Fibroblast of skin of left quadriceps (primary cell): Measurements from ENCODE around the gene CC2D1A.

ENCODE experiments used
- DNase-seq, 2 experiments: peaks; one replicate each; pipeline ENCODE4 v3.0.0-alpha.2; 2013; ENCODE audit warnings: low read depth in 2 of 2

The CC2D1A gene

DNA sequence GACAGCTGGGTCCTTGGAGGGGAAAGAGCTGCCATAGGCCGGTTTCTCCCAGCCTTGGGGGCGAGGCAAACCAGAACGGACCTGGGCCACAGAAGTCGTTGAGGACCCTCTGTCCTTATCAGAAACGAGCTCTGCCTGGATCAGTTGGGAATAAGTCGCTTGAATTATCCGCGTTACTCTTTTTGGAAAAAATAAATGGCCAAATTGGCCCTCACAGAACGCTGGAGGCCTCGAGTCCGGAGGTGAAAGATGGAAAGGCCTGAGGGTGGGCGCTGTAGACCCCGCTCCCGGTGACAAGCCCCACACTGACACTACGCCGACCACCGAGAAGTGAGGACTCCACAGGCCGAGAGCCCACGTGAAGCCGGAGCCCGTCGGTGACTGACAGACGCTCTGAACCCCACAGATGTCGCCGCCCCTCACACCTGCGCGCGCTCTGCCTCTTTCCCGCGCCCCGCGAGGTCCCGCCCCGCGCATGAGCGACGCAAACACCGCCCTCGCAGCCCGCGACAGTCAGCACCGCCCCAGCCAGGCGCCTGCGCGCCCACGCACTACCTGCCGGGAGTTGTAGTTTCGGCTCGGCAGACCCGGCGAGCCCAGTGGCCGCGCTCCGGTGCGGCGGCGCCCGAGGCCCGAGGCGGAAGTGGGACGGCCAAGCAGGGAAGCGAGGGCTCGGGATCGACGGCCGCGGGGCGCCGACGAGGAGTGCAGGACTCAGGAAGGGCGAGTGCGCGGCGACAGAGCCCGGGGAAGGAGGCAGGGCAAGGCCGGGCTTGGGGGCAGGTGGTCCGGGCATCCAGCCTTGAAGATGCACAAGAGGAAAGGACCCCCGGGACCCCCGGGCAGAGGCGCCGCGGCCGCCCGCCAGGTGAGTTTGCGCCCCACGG, at the start of gene CC2D1A, which contains the start of gene BRME1:
Gene CC2D1A (plus strand): TSS at position 568 of the 887 bp plus-strand sequence. CDS start 241 bp downstream, at position 809.
Gene BRME1 (minus strand): TSS at position 484 of the 887 bp plus-strand sequence. CDS start 1,225 bp downstream, outside the sequence.
- peak; percentile 49 to 53 for DNase-seq

- DNase-seq, result no peak
Observed at GRCh38 chr19:13856497-13856896, 49.5 kb upstream of the CC2D1A start.

DNA sequence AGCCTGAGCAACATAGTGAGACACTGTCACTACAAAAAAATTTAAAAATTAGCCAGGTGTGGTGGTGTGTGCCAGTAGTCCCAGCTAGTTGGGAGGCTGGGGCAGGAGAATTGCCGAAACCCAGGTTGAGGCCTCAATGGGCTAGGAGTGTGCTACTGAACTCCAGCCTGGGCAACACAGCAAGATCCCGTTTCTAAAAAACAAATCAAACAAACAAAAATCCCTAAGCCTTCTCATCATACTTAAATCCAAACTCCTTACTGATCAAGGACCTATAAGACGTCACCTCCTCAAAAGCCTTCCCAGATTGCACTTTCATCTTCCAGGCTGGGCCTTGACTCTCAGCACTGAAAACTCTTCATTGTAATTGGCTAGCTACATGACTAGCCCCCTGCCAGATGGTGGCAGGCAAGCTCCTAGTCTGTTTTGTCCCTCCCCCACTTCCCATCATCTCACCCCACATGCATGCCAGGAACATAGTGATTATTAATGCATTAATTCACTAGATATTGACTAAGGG, 46.6 kb upstream of the CC2D1A start:
- DNase-seq, result no peak

GRCh38 chr19:13860679-13861391, 45.2 kb upstream of the CC2D1A start:
- DNase-seq, result no peak

GRCh38 chr19:13861392-13861713, 44.6 kb upstream of the CC2D1A start:
- no peak for DNase-seq

GRCh38 chr19:13861714-13862531, 44.1 kb upstream of the CC2D1A start:
- DNase-seq, result peak; percentile 80 to 83

DNA sequence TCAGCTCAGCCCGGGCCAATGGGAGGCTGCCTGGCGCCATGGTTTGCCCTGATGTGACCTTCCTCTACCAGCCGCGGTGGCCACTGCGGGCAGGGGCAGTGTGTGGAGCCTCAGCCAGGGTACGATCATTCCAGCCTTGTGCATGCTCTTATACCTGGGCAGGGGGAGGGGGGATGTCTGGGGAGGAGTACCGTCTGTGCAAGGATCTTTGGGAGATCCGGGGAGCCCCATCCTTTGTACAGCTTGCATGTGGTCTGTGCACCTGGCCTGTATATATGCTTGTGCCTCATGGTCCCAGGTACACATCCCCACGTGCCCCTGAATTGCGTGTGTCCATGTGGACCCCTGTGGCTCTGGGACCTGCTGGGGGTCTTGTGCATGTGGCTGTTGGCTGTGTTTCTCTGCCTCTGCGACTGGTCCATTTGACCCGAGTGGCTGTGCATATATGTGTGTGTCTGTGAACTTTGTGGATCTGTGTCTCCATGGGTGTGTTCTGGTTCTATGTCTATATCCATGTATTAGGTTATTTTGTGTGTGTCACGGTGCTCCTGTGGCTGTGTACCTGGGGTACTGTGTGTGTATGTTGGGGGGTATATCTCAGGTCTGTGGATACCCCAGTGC, 41.8 kb upstream of the CC2D1A start:
- DNase-seq, result no peak

- DNase-seq, result no peak
Observed at GRCh38 chr19:13864667-13865570, 41.1 kb upstream of the CC2D1A start.

DNA sequence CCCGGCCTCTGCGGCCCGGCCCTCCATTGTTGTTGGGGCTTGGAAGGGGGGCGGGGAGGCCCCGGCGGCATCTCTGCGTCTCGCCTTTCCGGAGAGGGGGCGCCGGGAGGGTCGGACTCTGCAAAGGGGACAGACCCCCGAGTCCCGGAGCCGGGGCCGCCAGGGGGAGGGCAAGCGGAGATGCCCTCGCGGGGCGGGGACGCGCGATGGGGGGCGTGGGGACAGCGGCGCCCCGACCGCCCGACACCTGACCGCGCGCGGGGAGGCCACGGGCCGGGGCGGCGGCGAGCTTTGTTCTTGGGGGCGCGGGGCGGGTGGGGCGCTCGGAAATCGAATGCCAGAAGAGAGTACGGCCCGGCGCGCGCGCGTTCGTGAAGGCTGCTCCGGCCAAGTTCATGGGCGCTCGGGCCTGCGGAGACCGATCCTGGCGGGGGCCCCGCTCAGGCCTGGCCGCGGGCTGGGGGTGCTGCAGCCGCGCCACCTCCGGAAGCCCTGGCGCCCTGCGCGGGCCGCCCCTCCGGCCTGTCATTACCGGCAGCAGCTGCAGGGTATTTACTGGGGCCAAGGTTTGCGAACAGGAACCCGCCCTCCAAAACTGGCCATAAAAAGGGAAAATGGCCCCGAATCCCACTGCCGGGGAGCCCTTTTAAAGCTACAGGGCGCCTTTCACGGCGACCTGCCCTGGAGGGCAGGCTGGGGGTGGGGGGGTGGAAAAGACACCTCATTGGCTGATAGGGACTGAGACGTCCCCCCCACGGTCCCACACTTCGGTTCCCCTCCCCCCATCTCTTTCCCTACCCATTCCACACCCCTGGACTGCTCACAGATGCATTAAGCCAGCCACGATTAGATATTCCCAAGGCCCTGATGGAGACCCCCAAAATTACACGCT, 40.2 kb upstream of the CC2D1A start:
- no peak for DNase-seq

DNA sequence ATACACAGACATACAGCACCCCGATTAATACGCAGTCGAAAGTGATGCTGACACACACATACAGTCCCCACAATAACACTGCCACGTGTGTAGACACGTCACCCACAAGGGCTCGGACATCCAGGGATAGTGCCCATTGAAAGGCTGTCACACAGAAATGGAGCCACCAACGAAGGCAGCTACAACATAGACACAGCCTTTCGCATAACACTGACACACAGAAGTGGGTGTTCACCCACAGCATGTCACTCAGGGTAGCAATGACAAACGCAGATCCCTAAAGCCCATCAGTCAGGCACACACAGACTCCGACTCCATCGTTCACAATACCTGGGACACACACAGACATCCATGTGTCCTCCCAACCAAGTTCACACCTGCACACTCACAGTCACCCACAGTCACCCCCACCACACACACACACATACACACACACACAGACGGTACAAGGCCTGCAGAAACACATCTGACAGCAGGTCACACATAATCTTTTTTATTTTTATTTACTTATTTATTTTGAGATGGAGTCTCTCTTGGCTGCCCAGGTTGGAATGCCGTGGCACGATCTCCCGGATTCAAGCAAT, 39.4 kb upstream of the CC2D1A start:
- no peak for DNase-seq

DNA sequence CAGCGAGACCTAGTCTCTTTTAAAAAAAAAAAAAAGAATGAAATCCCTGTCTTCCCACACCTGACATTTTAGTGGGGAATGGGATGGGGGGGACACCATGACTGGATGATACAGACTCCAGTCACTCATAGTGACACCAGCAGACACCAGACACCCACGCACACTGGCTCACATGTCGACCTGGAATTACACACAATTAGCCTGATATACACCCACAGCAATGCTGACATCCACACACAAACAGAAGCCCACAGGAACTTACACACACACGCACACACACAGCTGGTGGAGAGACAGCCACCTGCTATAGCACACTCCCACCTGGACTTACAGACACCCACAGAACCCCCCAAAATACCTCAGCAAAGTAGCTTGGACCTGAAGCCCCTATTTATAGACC, 37.3 kb upstream of the CC2D1A start:
- DNase-seq, result no peak

- no peak for DNase-seq
Observed at GRCh38 chr19:13869281-13869680, 36.7 kb upstream of the CC2D1A start.

- DNase-seq, result no peak
Observed at GRCh38 chr19:13870873-13871272, 35.1 kb upstream of the CC2D1A start.

- DNase-seq, result no peak
Observed at GRCh38 chr19:13872339-13872694, 33.7 kb upstream of the CC2D1A start.

- no peak for DNase-seq
Observed at GRCh38 chr19:13872695-13873389, 33.2 kb upstream of the CC2D1A start.

DNA sequence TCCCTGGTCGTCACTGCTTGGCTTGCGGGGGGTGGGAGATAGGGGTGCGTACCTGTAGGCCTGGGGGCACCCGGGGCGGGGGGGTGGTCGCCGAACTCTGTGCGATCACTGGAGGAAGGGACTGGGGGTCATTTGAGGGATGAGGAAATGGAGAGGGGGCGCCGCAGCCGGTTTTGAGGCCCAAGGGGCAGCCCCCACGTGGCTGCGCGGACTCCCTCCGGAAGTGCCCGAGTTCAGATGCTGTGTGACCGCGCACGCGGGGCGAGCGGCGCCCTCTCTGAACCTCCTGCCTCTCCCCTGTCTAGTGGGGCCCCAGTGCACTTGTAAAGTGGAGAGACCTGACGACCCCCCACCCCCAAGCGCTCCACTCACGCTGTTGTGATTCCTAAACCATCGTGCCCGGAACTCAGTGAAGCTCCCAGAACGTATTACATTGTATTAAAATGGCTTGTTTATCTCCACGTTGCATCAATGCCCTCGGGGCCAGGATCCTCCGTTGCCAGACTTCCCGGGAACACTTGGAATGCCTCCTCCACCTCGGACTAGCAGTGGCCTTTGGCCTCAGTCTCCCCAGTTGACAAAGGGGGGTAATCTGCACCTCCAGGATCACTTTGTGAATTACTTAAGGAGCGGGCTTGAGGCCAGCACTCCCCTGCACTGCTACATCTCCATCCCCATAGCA, 32.0 kb upstream of the CC2D1A start:
- no peak for DNase-seq

DNA sequence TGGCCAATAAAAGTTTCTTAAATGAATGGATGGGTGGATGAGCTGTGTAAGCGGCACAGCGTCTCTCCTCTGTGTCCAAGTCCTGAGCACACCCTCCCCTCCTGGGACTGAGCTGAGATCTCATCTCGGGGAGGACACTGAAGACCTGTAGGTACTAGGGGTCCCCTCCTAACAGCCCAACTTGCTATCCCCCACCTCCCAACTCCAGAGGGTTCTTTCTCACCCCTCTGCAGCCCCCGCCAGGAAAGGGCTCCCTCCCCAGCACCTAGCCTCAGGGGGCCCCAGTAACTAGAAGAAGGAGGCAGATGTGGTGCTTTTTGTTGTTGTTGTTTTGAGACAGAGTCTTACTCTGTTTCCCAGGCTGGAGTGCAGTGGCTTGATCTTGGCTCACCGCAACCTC, 30.2 kb upstream of the CC2D1A start:
- DNase-seq, result no peak

DNA sequence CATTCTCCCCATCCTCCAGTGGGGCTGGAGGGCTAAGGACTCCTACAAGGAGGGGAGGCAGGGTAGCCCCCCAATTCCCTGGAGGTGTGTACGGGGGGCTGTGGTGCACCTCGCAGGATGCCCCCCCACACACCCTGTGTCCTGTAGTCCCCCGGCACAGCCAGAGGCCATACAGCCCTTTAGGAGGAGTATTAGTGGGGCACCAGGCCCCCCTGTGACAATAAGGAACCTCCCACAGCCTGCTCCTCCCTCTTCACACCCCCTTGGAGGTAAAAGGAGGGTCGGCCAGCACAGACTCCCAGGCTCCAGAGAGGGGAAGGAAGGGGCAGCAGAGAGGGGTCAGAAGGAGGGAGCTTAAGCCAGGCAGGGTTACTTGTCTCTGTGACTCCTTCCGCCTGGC, 29.2 kb upstream of the CC2D1A start, which contains the start of gene NANOS3:
Gene NANOS3 (plus strand): TSS at position 301 of the 400 bp plus-strand sequence. CDS start 115 bp downstream, outside the sequence.
- DNase-seq, result no peak
